IMR-90 (cell line): Measurements from ENCODE around the gene AGAP1. TPM values are rescaled to one million over a fixed set of nuclear protein-coding genes. Genes with fewer than 3 reads are reported as not detected.

Experiments used
- ATAC-seq: fragments of 200-7000 bp; cut with Tn5 transposase; 2 replicates; pipeline ENCODE4 v1.9.1; 2020; ENCODE audit warnings: low read depth, mild to moderate bottlenecking, moderate library complexity
- BruUV-seq: library from RNA; stranded (reverse); fragments of 400-500 nt; replicated peaks from 2 replicates; lab custom pipeline; 2021; lab: Mats Ljungman, UMichigan
- CTCF ChIA-PET: fragments of 300-600 bp; formaldehyde crosslinking; extraction: SDS; loops from one replicate; lab custom pipeline; 2021; ENCODE audit warnings: antibody characterized with exemption; lab: Yijun Ruan, JAX
- POLR2A ChIA-PET: fragments of 300-600 bp; sonication (Branson Sonifier 250); formaldehyde crosslinking; loops from one replicate; lab custom pipeline; 2022; ENCODE audit warnings: antibody characterized with exemption; ENCODE audit not compliant: unreplicated experiment; lab: Charles Lee
- DNase-seq: peaks from one replicate; pipeline ENCODE4 v3.0.0; 2013
- H2AFZ ChIP-seq: replicated peaks from 2 replicates; pipeline ENCODE3; 2013; ENCODE audit warnings: low read length, mild to moderate bottlenecking; ENCODE audit not compliant: poor library complexity
- H2AK5ac ChIP-seq: 2 replicates; pipeline ENCODE4 v1.6.1; 2013; ENCODE audit warnings: low read depth, low read length, inconsistent platforms
- H2AK9ac ChIP-seq: replicated peaks from 2 replicates; pipeline ENCODE3; 2013; ENCODE audit warnings: mild to moderate bottlenecking, low read depth, low read length, moderate library complexity; ENCODE audit not compliant: poor library complexity
- H2BK120ac ChIP-seq: 2 replicates; pipeline ENCODE4 v1.6.1; 2013; ENCODE audit warnings: low read depth, low read length, inconsistent platforms
- H2BK15ac ChIP-seq: 3 replicates; pipeline ENCODE4 v1.6.1; 2013; ENCODE audit warnings: low read depth, low read length, inconsistent platforms
- H2BK20ac ChIP-seq: 2 replicates; pipeline ENCODE4 v1.6.1; 2013; ENCODE audit warnings: low read depth, mild to moderate bottlenecking, inconsistent platforms, low read length, moderate library complexity
- H2BK5ac ChIP-seq: 2 replicates; pipeline ENCODE4 v1.6.1; 2013; ENCODE audit warnings: mild to moderate bottlenecking, low read depth, low read length, inconsistent platforms; ENCODE audit not compliant: poor library complexity, severe bottlenecking
- H3K14ac ChIP-seq: replicated peaks from 2 replicates; pipeline ENCODE4 v1.6.1; 2013; ENCODE audit warnings: low read depth, low read length, inconsistent platforms
- H3K18ac ChIP-seq: 2 replicates; pipeline ENCODE4 v1.6.1; 2013; ENCODE audit warnings: low read depth, low read length, control low read depth
- H3K23ac ChIP-seq: 2 replicates; pipeline ENCODE4 v1.6.1; 2013; ENCODE audit warnings: low read depth, low read length, inconsistent platforms
- H3K27ac ChIP-seq: 2 replicates; pipeline ENCODE4 v1.5.1; 2013; ENCODE audit warnings: mild to moderate bottlenecking, control low read depth, low read length; ENCODE audit not compliant: insufficient read depth
- H3K27me3 ChIP-seq: 2 replicates; pipeline ENCODE4 v1.6.1; 2013; ENCODE audit warnings: low read length; ENCODE audit not compliant: control insufficient read depth, insufficient read depth
- H3K36me3 ChIP-seq: 2 replicates; pipeline ENCODE4 v1.6.1; 2013; ENCODE audit warnings: low read length, mixed read lengths; ENCODE audit not compliant: control insufficient read depth, insufficient read depth
- H3K4ac ChIP-seq: 2 replicates; pipeline ENCODE4 v1.6.1; 2013; ENCODE audit warnings: low read depth, low read length, inconsistent platforms
- H3K4me1 ChIP-seq: 2 replicates; pipeline ENCODE4 v1.6.1; 2013; ENCODE audit warnings: low read length, mixed read lengths; ENCODE audit not compliant: control insufficient read depth, insufficient read depth
- H3K4me2 ChIP-seq: 2 replicates; pipeline ENCODE4 v1.6.1; 2013; ENCODE audit warnings: low read depth, mild to moderate bottlenecking, control low read depth, low read length, moderate library complexity
- H3K4me3 ChIP-seq: 2 replicates; pipeline ENCODE4 v1.5.1; 2013; ENCODE audit warnings: low read depth, mild to moderate bottlenecking, control low read depth, low read length, moderate library complexity; ENCODE audit not compliant: insufficient read depth
- H3K56ac ChIP-seq: 2 replicates; pipeline ENCODE4 v1.6.1; 2013; ENCODE audit warnings: low read length, inconsistent platforms; ENCODE audit not compliant: insufficient read depth; ENCODE audit errors: extremely low read depth
- H3K79me1 ChIP-seq, 2 experiments: 2 replicates each; pipeline ENCODE4 v1.6.1; 2013; ENCODE audit warnings: low read length in 2 of 2, inconsistent platforms in 1 of 2, low read depth in 1 of 2
- H3K9ac ChIP-seq: 2 replicates; pipeline ENCODE4 v1.6.1; 2013; ENCODE audit warnings: low read depth, low read length, control low read depth
- H3K9me1 ChIP-seq: 2 replicates; pipeline ENCODE4 v1.6.1; 2013; ENCODE audit warnings: low read length, inconsistent platforms; ENCODE audit not compliant: insufficient read depth
- H3K9me3 ChIP-seq: 2 replicates; pipeline ENCODE4 v1.6.1; 2013; ENCODE audit warnings: low read length; ENCODE audit not compliant: control insufficient read depth, insufficient read depth
- H4K20me1 ChIP-seq: 2 replicates; pipeline ENCODE4 v1.6.1; 2013; ENCODE audit warnings: low read length, inconsistent platforms; ENCODE audit not compliant: insufficient read depth
- H4K5ac ChIP-seq: 2 replicates; pipeline ENCODE4 v1.6.1; 2013; ENCODE audit warnings: mild to moderate bottlenecking, low read depth, low read length, control low read depth
- H4K8ac ChIP-seq, 2 experiments: 2 replicates each; pipeline ENCODE4 v1.6.1; 2013; ENCODE audit warnings: low read depth in 2 of 2, low read length in 2 of 2, control low read depth in 1 of 2, inconsistent platforms in 1 of 2
- H4K91ac ChIP-seq: 2 replicates; pipeline ENCODE4 v1.6.1; 2013; ENCODE audit warnings: low read depth, low read length, inconsistent platforms; ENCODE audit not compliant: insufficient read depth
- BHLHE40 ChIP-seq: fragments of 150-350 bp; IDR thresholded peaks from 2 replicates; pipeline ENCODE4 v1.6.1; 2016; ENCODE audit warnings: mild to moderate bottlenecking, low read depth, low read length
- CEBPB ChIP-seq: IDR thresholded peaks from 2 replicates; pipeline ENCODE4 v1.6.1; 2012; ENCODE audit warnings: low read depth, low read length, improper control_type of control experiment
- CHD1 ChIP-seq: IDR thresholded peaks from 2 replicates; pipeline ENCODE4 v1.6.1; 2012; ENCODE audit warnings: low read depth, low read length, improper control_type of control experiment
- ELK1 ChIP-seq: fragments of 150-350 bp; IDR thresholded peaks from 2 replicates; pipeline ENCODE4 v1.6.1; 2016; ENCODE audit warnings: low read depth, mild to moderate bottlenecking, low read length, moderate library complexity, borderline replicate concordance
- FOS ChIP-seq: fragments of 150-350 bp; IDR thresholded peaks from 2 replicates; pipeline ENCODE4 v1.6.1; 2016; ENCODE audit warnings: low read depth, low read length
- MAFK ChIP-seq: IDR thresholded peaks from 2 replicates; pipeline ENCODE4 v1.6.1; 2012; ENCODE audit warnings: low read depth, low read length, improper control_type of control experiment
- MAZ ChIP-seq: IDR thresholded peaks from 2 replicates; pipeline ENCODE4 v1.6.1; 2012; ENCODE audit warnings: low read depth, mild to moderate bottlenecking, low read length, improper control_type of control experiment, moderate library complexity, borderline replicate concordance
- MXI1 ChIP-seq: IDR thresholded peaks from 2 replicates; pipeline ENCODE4 v1.6.1; 2012; ENCODE audit warnings: low read depth, mild to moderate bottlenecking, low read length, moderate library complexity, borderline replicate concordance
- NFE2L2 ChIP-seq: fragments of 150-350 bp; IDR thresholded peaks from 2 replicates; pipeline ENCODE4 v1.6.1; 2016; ENCODE audit warnings: low read depth, mild to moderate bottlenecking, low read length
- POLR2A ChIP-seq: IDR thresholded peaks from 2 replicates; pipeline ENCODE4 v1.6.1; 2012; ENCODE audit warnings: mild to moderate bottlenecking, low read depth, low read length
- RAD21 ChIP-seq: IDR thresholded peaks from 2 replicates; pipeline ENCODE4 v1.6.1; 2012; ENCODE audit warnings: low read length, improper control_type of control experiment
- RCOR1 ChIP-seq: IDR thresholded peaks from 2 replicates; pipeline ENCODE4 v1.6.1; 2012; ENCODE audit warnings: mild to moderate bottlenecking, low read length, improper control_type of control experiment; ENCODE audit not compliant: insufficient replicate concordance
- RFX5 ChIP-seq: IDR thresholded peaks from 2 replicates; pipeline ENCODE4 v1.8.0; 2012; ENCODE audit warnings: low read depth, mild to moderate bottlenecking, low read length, moderate library complexity
- SMC3 ChIP-seq: fragments of 150-350 bp; IDR thresholded peaks from 2 replicates; pipeline ENCODE4 v1.6.1; 2016; ENCODE audit warnings: low read depth, mild to moderate bottlenecking, antibody characterized with exemption, low read length, moderate library complexity
- USF2 ChIP-seq: fragments of 150-350 bp; IDR thresholded peaks from 2 replicates; pipeline ENCODE4 v1.6.1; 2017; ENCODE audit warnings: mild to moderate bottlenecking, antibody characterized with exemption, low read length, low read depth
- WGBS, 2 experiments: methylation state at CpG; one replicate each; pipeline versions ENCODE4 v1.1.5 to v1.1.7; 2013; ENCODE audit warnings: missing lambda C conversion rate in 2 of 2; ENCODE audit not compliant: insufficient read length in 1 of 2; ENCODE audit errors: extremely low coverage in 2 of 2; 5-methylcytosine and 5-hydroxymethylcytosine counted together
- dilution Hi-C: fragments of 300-500 bp; cut with HindIII; formaldehyde crosslinking; loops from one replicate; pipeline ENCODE4 v1.14.3; 2018; ENCODE audit warnings: low sequenced_read_pairs; ENCODE audit not compliant: unreplicated experiment
- in situ Hi-C: fragments of 300-500 bp; cut with MboI; formaldehyde crosslinking; loops from 3 replicates; pipeline ENCODE4 v1.14.3; 2019; ENCODE audit warnings: low sequenced_read_pairs, inconsistent platforms, mixed read lengths
- intact Hi-C: fragments of 100-400 bp; cut with micrococcal nuclease; formaldehyde crosslinking; loops from 2 replicates; pipeline ENCODE4 v1.10.0; 2022
- polyA plus RNA-seq, 3 experiments: library from polyadenylated mRNA; depleted of rRNA; stranded (reverse); fragments of >200 nt; gene quantifications; 2 replicates each; pipeline ENCODE4 v1.2.3, GENCODE V29; 2012; ENCODE audit warnings: low replicate concordance in 1 of 3
- total RNA-seq: library from RNA; depleted of rRNA; stranded (reverse); fragments of >200 nt; gene quantifications from 2 replicates; pipeline ENCODE4 v1.2.3, GENCODE V29; 2012
- TF ChIP-seq, protein P1 (sequence below): conservative IDR thresholded peaks from 2 replicates; pipeline ENCODE4 v1.5.1; 2012; ENCODE audit warnings: mild to moderate bottlenecking, low read depth, low read length, improper control_type of control experiment

Gene AGAP1
- total and polyA plus RNA-seq, 2 of the 4 experiments (the other 2 are of a cell fraction): 15.1 to 16.4 TPM

GRCh38 chr2:235486729-235487128 lies 7.1 kb upstream of the AGAP1 start:
- peaks cover 5% of the 10 kb centered on the region for H3K9me3 ChIP-seq
- dilution Hi-C loops: no loop called here
- CTCF ChIA-PET: no interaction called here

More at GRCh38 chr2:235486729-235487128, 7.1 kb upstream of the AGAP1 start:
- Histone ChIP-seq H3K27me3 (peaks cover 27% of the 10 kb centered on the region), H2BK5ac (no peak overlapping the region), H2AFZ (no peak overlapping the region), H3K14ac (no peak overlapping the region), H3K4me3 (no peak overlapping the region), H3K4me1 (no peaks in the 10 kb centered on the region), H3K56ac (no peak overlapping the region), H3K9ac (no peak overlapping the region), H3K23ac (no peak overlapping the region), H2AK5ac (no peak overlapping the region), H2AK9ac (no peak overlapping the region), H3K27ac (no peak overlapping the region), H2BK15ac (no peak overlapping the region), H4K91ac (no peak overlapping the region), H2BK20ac (no peak overlapping the region), H4K5ac (no peak overlapping the region), H3K9me1 (no peaks in the 10 kb centered on the region), H2BK120ac (no peak overlapping the region), H3K79me1 (no peaks in the 10 kb centered on the region), H3K4ac (no peak overlapping the region), H3K4me2 (no peak overlapping the region), H4K20me1 (no peaks in the 10 kb centered on the region), H3K18ac (no peak overlapping the region), H4K8ac (no peak overlapping the region), H3K36me3 (no peaks in the 10 kb centered on the region)
- in situ Hi-C loops (no loop called here), intact Hi-C loops (no loop called here)
- DNase-seq (no peak), ATAC-seq (no peak)
- WGBS, 2 experiments: no CpG with 5 or more reads among the region's 1 CpG
- no peak for TF ChIP-seq FOS
- no peak for TF ChIP-seq SMC3
- TF ChIP-seq CHD1: no peak
- TF ChIP-seq POLR2A: no peak
- TF ChIP-seq MXI1: no peak
- TF ChIP-seq MAFK: no peak
- TF ChIP-seq RCOR1: no peak
- TF ChIP-seq MAZ: no peak
- no peak for TF ChIP-seq RAD21
- TF ChIP-seq ELK1: no peak
- TF ChIP-seq BHLHE40: no peak
- TF ChIP-seq, protein P1, sequence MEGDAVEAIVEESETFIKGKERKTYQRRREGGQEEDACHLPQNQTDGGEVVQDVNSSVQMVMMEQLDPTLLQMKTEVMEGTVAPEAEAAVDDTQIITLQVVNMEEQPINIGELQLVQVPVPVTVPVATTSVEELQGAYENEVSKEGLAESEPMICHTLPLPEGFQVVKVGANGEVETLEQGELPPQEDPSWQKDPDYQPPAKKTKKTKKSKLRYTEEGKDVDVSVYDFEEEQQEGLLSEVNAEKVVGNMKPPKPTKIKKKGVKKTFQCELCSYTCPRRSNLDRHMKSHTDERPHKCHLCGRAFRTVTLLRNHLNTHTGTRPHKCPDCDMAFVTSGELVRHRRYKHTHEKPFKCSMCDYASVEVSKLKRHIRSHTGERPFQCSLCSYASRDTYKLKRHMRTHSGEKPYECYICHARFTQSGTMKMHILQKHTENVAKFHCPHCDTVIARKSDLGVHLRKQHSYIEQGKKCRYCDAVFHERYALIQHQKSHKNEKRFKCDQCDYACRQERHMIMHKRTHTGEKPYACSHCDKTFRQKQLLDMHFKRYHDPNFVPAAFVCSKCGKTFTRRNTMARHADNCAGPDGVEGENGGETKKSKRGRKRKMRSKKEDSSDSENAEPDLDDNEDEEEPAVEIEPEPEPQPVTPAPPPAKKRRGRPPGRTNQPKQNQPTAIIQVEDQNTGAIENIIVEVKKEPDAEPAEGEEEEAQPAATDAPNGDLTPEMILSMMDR: no peak
- TF ChIP-seq NFE2L2: no peak
- TF ChIP-seq RFX5: no peak
- TF ChIP-seq CEBPB: no peak
- TF ChIP-seq USF2: no peak
- BruUV-seq: no TSS peak
- POLR2A ChIA-PET: interaction anchor here (0.6 kb wide), 1 partner anchor 215 kb away, joined by 6 read pairs; no protein-coding TSS in a partner anchor
